ENCODE data around the gene MISP.

MISP gene

DNA sequence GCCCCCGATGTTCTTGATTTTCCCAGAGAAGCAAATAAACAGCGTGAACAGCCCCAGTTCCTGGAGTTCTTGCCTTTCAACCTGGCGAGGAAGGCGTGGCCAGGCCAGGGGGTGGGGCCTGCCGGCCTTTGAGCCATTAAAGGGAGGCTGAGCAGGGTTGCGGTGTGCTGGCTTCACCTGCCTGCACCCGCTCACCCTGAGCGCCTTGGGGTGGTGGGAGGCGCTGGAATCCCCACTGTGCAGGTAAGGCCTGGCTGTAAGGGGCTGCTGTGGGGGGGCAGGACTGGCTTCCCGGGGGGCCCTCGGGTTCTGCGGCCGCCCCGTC lies 2.7 kb upstream of the MISP start:
- DNase-seq: no peak

DNA sequence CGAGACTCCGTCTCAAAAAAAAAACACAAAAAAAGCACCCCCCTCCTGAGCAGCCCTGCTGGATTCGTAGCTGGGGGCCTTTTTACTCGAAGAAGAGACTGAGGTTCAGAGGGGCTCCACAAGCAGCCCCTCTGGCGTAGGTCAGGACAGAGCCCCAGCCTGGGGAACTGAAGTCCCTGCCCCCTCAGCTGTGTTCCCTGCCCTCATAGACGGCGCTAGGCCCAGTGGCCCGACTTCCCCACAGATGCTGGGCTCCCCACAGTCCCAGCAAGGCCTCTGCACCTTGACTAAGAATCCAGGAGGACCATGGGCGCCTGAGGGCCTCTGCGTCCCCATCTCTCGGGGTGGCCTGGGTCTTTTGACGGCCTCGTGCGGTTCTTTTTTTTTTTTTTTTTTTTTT lies 1.1 kb upstream of the MISP start:
- DNase-seq: no peak

GRCh38 chr19:751501-752341 lies 809 bp downstream of the MISP start:
- no peak for DNase-seq

DNA sequence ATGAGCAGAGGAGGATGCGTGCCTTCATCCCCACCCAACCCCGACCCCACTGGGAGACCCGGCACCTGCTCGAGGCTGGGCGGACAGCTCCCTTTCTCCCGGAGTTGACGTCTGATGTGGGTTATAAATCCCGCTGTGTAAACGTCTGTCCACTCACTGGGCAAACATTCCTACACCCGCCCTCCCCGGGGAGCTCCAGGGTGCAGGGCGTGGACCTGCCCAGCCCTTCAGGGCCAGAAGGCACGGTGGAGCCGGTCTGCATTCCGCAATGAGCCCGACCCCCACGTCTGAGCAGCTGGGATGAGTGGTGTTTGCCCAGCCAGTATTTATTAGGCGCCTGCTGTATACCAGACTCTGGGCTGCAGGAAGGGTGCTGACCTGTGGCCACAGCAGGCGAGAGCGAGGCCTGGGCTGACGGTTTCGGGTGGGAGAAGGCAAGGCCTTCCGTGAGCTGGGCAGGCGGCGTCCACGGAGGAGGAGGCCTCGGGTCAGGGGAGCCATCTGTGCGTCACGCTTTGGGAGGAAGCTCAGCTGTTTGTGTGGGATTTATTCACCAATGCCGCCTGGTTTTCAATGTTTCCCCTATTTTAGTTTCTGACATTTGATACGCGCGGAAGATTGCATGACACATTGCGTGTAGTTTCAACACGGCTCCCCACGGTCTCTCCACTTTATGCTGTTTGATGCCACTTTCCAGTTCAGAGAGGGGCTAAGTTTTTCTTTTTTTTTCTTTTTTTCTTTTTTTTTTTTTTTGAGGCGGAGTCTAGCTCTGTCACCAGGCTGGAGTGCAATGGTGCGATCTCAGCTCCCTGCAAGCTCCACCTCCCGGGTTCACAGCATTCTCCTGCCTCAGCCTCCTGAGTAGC lies 2.0 kb downstream of the MISP start:
- peak in 1 of 2 donors; percentile 31 for DNase-seq

- DNase-seq: no peak
Observed at GRCh38 chr19:754530-754929, 3.6 kb downstream of the MISP start.

GRCh38 chr19:755063-755462 lies 4.2 kb downstream of the MISP start:
- DNase-seq: no peak

GRCh38 chr19:756236-756635 lies 5.3 kb downstream of the MISP start:
- no peak for DNase-seq

DNA sequence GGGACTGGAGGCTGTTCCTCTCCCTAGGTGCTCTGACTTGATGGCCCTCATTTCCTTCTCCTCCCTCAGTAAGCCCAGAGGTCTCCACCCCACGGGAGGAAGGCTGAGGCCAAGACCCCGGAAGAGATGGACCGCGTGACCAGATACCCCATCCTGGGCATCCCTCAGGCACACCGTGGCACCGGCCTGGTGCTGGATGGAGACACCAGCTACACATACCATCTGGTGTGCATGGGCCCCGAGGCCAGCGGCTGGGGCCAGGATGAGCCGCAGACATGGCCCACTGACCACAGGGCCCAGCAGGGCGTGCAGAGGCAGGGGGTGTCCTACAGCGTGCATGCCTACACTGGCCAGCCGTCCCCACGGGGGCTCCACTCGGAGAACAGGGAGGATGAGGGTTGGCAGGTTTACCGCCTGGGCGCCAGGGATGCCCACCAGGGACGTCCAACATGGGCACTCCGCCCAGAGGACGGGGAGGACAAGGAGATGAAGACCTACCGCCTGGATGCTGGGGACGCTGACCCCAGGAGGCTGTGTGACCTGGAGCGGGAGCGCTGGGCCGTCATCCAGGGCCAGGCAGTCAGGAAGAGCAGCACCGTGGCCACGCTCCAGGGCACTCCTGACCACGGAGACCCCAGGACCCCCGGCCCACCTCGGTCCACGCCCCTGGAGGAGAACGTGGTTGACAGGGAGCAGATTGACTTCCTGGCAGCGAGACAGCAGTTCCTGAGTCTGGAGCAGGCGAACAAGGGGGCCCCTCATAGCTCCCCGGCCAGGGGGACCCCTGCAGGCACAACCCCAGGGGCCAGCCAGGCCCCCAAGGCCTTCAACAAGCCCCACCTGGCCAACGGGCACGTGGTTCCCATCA lies 6.1 kb downstream of the MISP start:
- no peak for DNase-seq

GRCh38 chr19:757811-758668 lies 7.1 kb downstream of the MISP start:
- no peak for DNase-seq

GRCh38 chr19:763181-763580 lies 12.3 kb downstream of the MISP start:
- no peak for DNase-seq

- no peak for DNase-seq
Observed at GRCh38 chr19:763869-764268, 13.0 kb downstream of the MISP start.

DNA sequence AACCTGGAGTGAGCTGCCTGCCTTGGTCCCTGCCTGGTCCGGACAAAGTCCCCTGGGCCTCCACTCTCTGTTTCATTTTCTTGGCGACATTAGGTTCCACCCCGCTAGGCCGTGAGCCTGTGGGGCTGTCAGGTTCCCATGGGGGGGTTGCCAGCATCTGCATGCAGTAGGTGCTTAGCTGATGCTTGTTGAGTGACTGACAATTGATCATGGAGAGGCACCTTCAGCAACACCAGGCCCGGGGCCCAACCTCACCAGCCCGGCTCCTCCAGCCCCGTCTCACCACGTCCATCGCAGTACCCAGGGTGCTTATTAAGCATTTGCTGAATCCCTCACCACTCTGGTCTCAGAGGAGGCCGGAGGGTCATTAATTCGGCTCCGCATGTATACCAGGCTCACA lies 13.4 kb downstream of the MISP start:
- no peak for DNase-seq

DNA sequence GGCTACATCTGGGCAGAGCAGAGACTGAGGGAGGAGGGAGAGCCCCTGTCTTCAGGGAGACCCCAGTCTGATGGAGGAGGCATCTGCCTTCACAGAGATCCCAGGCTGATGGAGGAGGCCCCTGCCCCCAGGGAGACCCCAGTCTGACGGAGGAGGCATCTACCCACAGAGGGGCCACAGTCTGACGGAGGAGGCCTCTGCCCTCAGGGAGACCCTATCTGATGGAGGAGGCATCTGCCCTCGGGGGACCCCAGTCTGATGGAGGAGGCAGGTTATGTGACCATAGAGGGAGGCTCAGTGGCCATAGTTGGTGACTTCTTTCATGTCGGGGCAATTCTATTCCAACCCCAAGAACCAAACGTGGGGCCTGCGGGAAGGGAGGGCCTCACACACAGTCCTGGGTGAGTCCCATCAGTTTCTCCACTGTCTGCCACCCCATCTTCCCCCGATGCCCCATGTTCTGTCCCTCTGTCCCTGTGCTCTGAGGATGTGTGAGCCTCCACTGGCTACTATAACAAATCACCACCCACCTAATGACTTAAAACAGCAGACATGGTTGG lies 14.3 kb downstream of the MISP start:
- no peak for DNase-seq

DNA sequence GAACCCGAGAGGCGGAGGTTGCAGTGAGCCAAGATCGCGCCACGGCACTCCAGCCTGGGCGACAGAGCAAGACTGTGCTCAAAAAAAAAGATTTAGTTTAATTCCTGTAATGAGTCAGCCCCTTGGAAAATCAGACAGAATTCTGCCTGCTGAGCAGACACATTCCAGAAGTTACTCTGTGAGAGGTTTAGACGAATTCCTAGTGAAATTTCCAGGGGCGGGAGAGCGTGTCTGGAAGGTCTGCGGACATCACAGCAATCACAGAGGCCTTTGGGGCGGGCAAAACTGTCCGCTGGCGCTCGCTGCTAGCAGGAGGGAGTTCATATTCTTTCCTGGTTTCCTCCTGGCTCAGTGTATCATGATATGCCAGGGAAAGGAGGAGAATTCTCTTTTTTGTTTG lies 17.5 kb downstream of the MISP start:
- DNase-seq: no peak

DNA sequence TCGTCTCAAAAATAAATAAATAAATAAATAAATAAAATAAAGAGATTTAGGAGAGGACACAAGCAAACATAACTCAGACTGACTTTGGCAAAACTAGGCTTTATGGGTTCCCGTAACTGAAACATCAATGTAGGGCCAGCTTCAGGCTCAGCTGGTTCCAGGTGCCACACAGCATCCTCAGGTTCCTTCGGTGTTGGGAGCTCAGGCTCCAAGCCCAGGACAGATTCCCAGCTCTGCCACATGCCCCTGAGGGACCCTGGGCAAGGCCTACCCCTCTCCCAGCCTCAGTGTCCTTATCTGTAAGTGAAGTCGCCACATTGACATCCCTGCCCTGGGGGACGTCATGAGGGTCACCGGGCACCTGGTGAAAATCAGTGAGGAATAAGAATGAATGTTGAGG lies 18.7 kb downstream of the MISP start:
- DNase-seq: no peak

DNA sequence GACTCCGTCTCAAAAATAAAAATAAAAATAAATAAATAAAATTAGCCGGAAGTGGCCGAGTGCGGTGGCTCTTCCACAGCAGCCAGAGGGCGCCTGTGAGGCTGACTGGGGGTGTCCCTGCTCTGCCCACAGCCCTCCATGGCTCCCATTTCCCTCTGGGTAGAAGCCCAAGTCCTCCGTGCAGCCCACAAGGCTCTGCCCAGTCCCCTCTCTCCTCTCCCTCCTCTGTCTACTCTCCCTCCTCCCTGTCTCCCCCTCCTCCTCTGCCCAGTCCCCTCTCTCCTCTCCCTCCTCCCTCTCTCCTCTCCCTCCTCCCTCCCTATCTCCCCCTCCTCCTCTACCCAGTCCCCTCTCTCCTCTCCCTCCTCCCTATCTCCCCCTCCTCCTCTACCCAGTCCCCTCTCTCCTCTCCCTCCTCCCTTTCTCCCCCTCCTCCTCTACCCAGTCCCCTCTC lies 20.4 kb downstream of the MISP start:
- DNase-seq: peak; percentile 26 to 33

DNA sequence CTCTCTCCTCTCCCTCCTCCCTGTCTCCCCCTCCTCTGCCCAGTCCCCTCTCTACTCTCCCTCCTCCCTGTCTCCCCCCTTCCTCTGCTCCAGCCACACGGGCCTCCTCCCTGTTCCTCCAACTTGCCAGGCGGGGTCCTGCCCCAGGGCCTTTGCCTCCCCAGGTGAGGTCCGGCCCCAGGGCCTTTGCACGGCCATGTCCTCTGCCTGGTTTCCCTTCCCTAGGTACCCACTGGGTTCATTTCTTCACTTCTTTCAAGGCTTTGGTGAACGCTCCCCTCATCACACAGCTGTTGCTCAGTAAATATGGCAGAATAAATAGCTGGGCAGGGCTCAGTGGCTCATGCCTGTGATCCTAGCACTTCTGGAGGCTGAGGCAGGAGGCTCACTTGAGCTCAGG lies 21.2 kb downstream of the MISP start:
- DNase-seq: no peak

DNA sequence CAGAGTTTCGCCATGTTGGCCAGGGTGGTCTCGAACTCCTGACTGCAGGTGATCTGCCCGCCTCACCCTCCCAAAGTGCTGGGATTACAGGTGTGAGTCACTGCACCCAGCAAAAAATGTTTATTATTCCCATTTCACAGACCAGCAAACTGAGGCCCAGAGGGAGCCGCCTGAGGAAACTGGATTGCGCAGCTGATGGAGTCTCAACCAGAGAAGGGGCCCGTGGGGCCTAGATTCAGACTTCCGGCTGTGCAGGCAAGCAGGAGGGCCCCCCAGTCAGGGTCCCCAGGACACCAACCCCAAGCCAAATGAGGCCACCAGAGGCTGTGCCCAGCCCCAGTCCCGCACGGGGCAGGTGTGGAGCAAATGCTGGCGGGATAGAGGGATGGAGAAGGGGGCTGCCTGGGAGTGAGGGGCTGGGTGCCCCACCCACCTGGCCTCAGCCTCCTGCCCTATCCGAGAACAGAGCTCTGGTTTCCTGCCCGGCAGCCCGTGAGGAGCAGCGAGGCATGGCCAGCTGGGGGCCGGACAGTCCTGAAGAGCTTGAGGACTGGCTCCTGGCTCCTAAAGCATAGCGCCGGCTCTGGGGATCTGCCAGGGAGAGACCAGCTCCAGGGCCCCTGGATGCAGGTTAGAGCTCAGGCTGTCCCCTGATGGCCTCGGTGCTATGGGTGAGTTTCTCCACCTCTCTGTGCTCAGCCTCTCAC lies 22.0 kb downstream of the MISP start:
- DNase-seq: no peak

DNA sequence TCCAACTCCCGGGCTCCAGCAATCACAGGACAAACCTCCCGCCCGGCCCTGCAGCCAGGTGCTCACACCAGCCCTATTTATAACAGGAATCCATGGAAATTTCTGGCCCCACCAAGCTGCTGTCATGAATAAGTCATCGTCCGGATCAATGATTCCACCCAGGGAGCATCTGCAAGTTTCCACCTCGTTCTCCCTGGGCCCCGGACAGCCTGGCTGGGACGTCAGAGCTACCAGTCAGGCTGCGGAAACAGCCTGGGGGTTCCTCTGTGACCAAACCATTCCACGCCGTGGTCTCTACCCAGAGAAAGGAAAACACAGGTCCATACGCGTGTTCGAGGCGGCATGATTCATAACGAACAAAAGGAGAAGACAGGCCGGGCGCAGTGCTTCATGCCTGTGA lies 25.6 kb downstream of the MISP start:
- no peak for DNase-seq

GRCh38 chr19:778910-779653 lies 28.2 kb downstream of the MISP start:
- DNase-seq: no peak

DNA sequence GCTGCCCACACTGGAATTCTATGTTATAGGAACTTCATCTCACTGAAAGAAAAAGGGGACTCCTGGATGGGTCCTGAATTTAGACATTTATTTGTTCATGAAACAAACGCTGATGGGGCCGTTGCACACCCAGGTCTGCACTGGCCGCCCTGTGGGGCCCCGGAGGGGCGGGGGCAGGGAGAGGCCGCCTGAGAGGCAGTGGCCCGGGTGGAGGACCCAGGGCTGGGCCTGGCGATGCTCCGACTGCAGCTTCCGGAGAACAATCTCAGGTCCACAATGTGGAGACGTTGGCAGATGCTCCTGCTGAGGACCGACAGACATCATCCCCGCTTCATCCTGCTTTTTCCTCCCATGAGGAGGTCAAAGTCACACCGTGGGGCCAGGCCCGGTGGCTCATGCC lies 30.0 kb downstream of the MISP start:
- no peak for DNase-seq
